Muscle layer of colon (tissue), 2 donors: ENCODE results near the gene CHRNA5.

ENCODE experiments used
- H3K27ac ChIP-seq: one replicate; pipeline ENCODE4 v1.7.0; 2013; ENCODE audit warnings: low read depth, mild to moderate bottlenecking, low read length, moderate library complexity
- H3K27me3 ChIP-seq, 2 donors: one replicate each; pipeline ENCODE4 v1.7.0; 2013; ENCODE audit warnings: low read length in 2 of 2, mild to moderate bottlenecking in 2 of 2; ENCODE audit not compliant: insufficient read depth in 2 of 2, control insufficient read depth in 1 of 2
- H3K36me3 ChIP-seq: one replicate; pipeline ENCODE4 v1.7.0; 2013; ENCODE audit warnings: mild to moderate bottlenecking, low read length; ENCODE audit not compliant: insufficient read depth
- H3K4me1 ChIP-seq: one replicate; pipeline ENCODE4 v1.7.0; 2013; ENCODE audit warnings: mild to moderate bottlenecking, low read length; ENCODE audit not compliant: insufficient read depth
- H3K4me3 ChIP-seq, 2 donors: one replicate each; pipeline ENCODE4 v1.7.0; 2013; ENCODE audit warnings: low read length in 2 of 2, low read depth in 1 of 2, mild to moderate bottlenecking in 1 of 2, moderate library complexity in 1 of 2
- H3K9ac ChIP-seq: one replicate; pipeline ENCODE4 v1.7.0; 2013; ENCODE audit warnings: low read length
- H3K9me3 ChIP-seq: one replicate; pipeline ENCODE4 v1.7.0; 2013; ENCODE audit warnings: mild to moderate bottlenecking, low read length
- donor health status: abdominal sarcoma.
- donor health status: Adenocarcinoma of cecum.

The CHRNA5 gene

GRCh38 chr15:78642331-78642730, 77.0 kb downstream of the CHRNA5 start:
- H3K27me3 ChIP-seq: no peaks in the 10 kb centered on the region
- H3K4me3 ChIP-seq: no peak overlapping the region
- H3K27ac ChIP-seq: no peak overlapping the region
- no peak overlapping the region for H3K9ac ChIP-seq
- H3K4me1 ChIP-seq: peaks cover 6% of the 10 kb centered on the region
- H3K9me3 ChIP-seq: no peaks in the 10 kb centered on the region
- no peaks in the 10 kb centered on the region for H3K36me3 ChIP-seq
